ENCODE data around the gene TLK1.

Gene TLK1

DNA sequence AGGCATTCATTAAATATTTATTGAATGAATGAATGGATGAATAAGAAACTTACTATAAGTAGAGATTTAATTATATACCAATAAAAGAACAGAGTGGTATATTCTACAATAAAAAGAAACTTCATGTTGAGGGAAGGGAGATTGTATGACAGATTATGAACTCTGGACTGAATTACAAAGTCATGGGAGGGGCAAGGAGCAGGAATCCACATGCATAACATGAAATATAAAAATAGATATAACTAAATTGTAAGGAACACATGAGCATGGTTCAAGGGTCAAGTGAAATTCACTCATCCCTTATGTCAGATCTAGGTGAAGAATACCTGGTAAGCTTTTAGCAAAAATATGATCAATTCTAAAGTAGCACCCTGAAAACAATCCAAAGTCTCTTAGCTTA lies 27.1 kb upstream of the TLK1 start:
- H3K4me3 ChIP-seq (ENCODE audit: low read depth, low read length), result no peak overlapping the region
- no peaks in the 10 kb centered on the region for H3K4me1 ChIP-seq
- H3K36me3 ChIP-seq (ENCODE audit: control insufficient read depth, insufficient read depth, low read length), result no peaks in the 10 kb centered on the region
- TF ChIP-seq, protein P1, sequence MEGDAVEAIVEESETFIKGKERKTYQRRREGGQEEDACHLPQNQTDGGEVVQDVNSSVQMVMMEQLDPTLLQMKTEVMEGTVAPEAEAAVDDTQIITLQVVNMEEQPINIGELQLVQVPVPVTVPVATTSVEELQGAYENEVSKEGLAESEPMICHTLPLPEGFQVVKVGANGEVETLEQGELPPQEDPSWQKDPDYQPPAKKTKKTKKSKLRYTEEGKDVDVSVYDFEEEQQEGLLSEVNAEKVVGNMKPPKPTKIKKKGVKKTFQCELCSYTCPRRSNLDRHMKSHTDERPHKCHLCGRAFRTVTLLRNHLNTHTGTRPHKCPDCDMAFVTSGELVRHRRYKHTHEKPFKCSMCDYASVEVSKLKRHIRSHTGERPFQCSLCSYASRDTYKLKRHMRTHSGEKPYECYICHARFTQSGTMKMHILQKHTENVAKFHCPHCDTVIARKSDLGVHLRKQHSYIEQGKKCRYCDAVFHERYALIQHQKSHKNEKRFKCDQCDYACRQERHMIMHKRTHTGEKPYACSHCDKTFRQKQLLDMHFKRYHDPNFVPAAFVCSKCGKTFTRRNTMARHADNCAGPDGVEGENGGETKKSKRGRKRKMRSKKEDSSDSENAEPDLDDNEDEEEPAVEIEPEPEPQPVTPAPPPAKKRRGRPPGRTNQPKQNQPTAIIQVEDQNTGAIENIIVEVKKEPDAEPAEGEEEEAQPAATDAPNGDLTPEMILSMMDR (IDR thresholded peaks at IDR 0.05), result no peak
- no peaks in the 10 kb centered on the region for H3K9me3 ChIP-seq (ENCODE audit: control insufficient read depth, low read length)
- H3K9ac ChIP-seq, result no peak overlapping the region
- H3K4me2 ChIP-seq (ENCODE audit: low read length), result no peak overlapping the region
- H3K27ac ChIP-seq, result no peak overlapping the region
- no peaks in the 10 kb centered on the region for H3K27me3 ChIP-seq (ENCODE audit: control insufficient read depth, insufficient read depth, low read length)
- no peaks in the 10 kb centered on the region for H3K79me2 ChIP-seq
- no peak overlapping the region for H2AFZ ChIP-seq

DNA sequence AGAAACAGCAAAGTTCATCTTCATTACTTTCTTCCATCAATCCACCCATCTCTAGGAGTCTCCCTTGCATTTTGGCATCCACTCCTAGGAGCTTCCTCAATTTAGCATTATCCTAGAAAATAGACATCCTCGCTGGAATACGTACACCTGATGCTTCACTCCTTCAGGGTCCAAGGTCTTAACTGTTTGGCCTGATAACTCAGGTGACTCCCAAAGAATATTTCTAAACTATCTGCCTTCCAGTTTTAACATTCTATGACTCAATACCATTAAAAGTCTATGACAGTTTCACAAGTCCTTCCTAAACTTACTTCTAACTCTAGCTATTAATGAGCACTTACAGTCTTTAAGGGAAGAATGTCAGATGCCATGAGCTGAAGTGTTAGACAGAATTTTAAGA lies 26.5 kb upstream of the TLK1 start:
- H3K4me1 ChIP-seq, result no peaks in the 10 kb centered on the region
- H2AFZ ChIP-seq, result no peak overlapping the region
- no peak overlapping the region for H3K9ac ChIP-seq

DNA sequence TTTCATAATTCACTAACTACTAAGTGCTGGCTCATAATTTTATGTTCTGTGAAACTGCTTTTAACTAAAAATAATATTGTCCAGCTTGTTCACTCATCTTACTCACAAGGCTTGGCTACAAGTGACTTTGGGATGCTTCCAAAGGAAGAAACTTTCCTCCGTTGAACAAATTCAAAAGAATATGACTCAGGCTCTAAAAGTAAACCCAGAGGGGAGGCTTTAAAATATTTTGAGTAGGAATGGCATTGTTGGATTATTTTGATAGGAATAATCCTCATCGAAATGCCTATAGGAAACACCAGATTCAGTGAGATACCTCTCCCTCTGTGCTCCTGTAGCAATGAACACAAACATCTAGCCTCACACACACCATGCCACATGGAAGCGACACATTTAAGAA lies 25.2 kb upstream of the TLK1 start:
- no peaks in the 10 kb centered on the region for H3K4me1 ChIP-seq
- H3K4me3 ChIP-seq (ENCODE audit: low read depth, low read length), result no peak overlapping the region
- H3K9me3 ChIP-seq (ENCODE audit: control insufficient read depth, low read length), result no peaks in the 10 kb centered on the region
- TF ChIP-seq, protein P1 (IDR thresholded peaks at IDR 0.05), result no peak
- H2AFZ ChIP-seq, result no peak overlapping the region
- H3K9ac ChIP-seq, result no peak overlapping the region
- H3K27ac ChIP-seq, result no peak overlapping the region
- no peaks in the 10 kb centered on the region for H3K36me3 ChIP-seq (ENCODE audit: control insufficient read depth, insufficient read depth, low read length)
- H3K27me3 ChIP-seq (ENCODE audit: control insufficient read depth, insufficient read depth, low read length), result no peaks in the 10 kb centered on the region
- no peaks in the 10 kb centered on the region for H3K79me2 ChIP-seq
- H3K4me2 ChIP-seq (ENCODE audit: low read length), result no peak overlapping the region

More for the DNA sequence above, 26.5 kb upstream of the TLK1 start:
- TF ChIP-seq, protein P1 (IDR thresholded peaks at IDR 0.05), result no peak
- no peak overlapping the region for H3K27ac ChIP-seq
- H3K9me3 ChIP-seq (ENCODE audit: control insufficient read depth, low read length), result no peaks in the 10 kb centered on the region
- H3K4me3 ChIP-seq (ENCODE audit: low read depth, low read length), result no peak overlapping the region
- H3K27me3 ChIP-seq (ENCODE audit: control insufficient read depth, insufficient read depth, low read length), result no peaks in the 10 kb centered on the region
- H3K79me2 ChIP-seq, result no peaks in the 10 kb centered on the region
- no peak overlapping the region for H3K4me2 ChIP-seq (ENCODE audit: low read length)
- H3K36me3 ChIP-seq (ENCODE audit: control insufficient read depth, insufficient read depth, low read length), result no peaks in the 10 kb centered on the region

DNA sequence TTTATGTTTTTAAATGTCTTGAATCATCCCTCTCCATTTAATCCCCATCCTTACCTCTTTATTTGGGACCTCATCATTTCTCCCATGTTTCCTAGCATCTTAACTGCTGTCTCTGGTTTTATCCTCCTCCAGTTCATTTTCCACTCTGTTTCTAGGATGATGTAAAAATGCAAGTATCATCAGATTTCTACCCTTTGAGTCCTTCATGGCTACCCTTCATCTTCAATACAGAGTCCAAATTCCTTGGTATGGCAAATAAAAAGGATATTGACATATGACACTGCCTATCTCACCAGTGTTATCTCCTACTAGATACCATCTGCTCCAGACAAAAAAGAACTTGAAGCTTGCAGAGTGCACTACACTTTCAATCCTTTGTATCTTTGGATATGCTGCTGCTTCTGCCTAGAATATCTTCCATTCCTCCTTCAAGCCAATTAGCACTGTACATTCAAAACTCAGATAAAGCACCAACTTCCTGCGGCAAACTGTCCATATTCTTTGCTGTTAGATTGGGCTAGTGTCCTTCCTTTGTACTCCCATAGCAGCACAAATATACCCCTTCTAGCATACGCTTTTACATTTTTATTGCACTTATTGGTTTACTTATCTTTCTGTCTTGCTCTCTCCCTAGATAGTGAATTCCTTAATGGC lies 24.6 kb upstream of the TLK1 start:
- Histone ChIP-seq H3K9ac (no peak overlapping the region), H3K4me3 (ENCODE audit: low read depth, low read length) (no peak overlapping the region), H3K27me3 (ENCODE audit: control insufficient read depth, insufficient read depth, low read length) (no peaks in the 10 kb centered on the region), H3K4me1 (no peaks in the 10 kb centered on the region), H3K27ac (no peak overlapping the region), H3K36me3 (ENCODE audit: control insufficient read depth, insufficient read depth, low read length) (no peaks in the 10 kb centered on the region), H3K79me2 (no peaks in the 10 kb centered on the region), H2AFZ (no peak overlapping the region), H3K9me3 (ENCODE audit: control insufficient read depth, low read length) (no peaks in the 10 kb centered on the region), H3K4me2 (ENCODE audit: low read length) (no peak overlapping the region)
- TF ChIP-seq, protein P1 (IDR thresholded peaks at IDR 0.05), result no peak
